SJCRH30 (cell line): ENCODE results near the gene TMEM131. TPM values are rescaled to one million over a fixed set of nuclear protein-coding genes. Genes with fewer than 3 reads are reported as not detected.
"Not testable (repeated sequence)": the region's sequence is repeated elsewhere in the genome, so short reads cannot be mapped to it uniquely, and the experiment has no call there.

Experiments
- DNase-seq, 2 experiments: peaks; one replicate each; pipeline ENCODE4 v3.0.0-alpha.2; 2015 to 2020
- H3K27ac ChIP-seq: fragments of 250-450 bp; sonication (Bioruptor Pico); 2 replicates; pipeline ENCODE4 v1.5.1; 2020; ENCODE audit warnings: mild to moderate bottlenecking, moderate library complexity
- H3K27me3 ChIP-seq: fragments of 250-450 bp; sonication (Bioruptor Pico); 2 replicates; pipeline ENCODE4 v1.5.1; 2020; ENCODE audit warnings: mild to moderate bottlenecking, moderate library complexity
- H3K36me3 ChIP-seq: fragments of 250-450 bp; sonication (Bioruptor Pico); 2 replicates; pipeline ENCODE4 v1.5.1; 2020; ENCODE audit warnings: mild to moderate bottlenecking, moderate library complexity
- H3K4me1 ChIP-seq: fragments of 250-450 bp; sonication (Bioruptor Pico); 2 replicates; pipeline ENCODE4 v1.5.1; 2020; ENCODE audit warnings: mild to moderate bottlenecking, moderate library complexity
- H3K4me3 ChIP-seq: fragments of 250-450 bp; sonication (Bioruptor Pico); 2 replicates; pipeline ENCODE4 v1.5.1; 2020; ENCODE audit warnings: mild to moderate bottlenecking, moderate library complexity
- H3K9me3 ChIP-seq: fragments of 250-450 bp; sonication (Bioruptor Pico); replicated peaks from 2 replicates; pipeline ENCODE4 v1.5.1; 2020; ENCODE audit warnings: mild to moderate bottlenecking, moderate library complexity
- total RNA-seq: library from RNA; depleted of rRNA; stranded (reverse); fragments of >200 nt; shearing (Covaris generic); gene quantifications from 2 replicates; pipeline ENCODE4 v1.2.3, GENCODE V29; 2014

TMEM131 gene
- total RNA-seq, 1 experiment from 2014 or later, result 29.7 TPM

DNA sequence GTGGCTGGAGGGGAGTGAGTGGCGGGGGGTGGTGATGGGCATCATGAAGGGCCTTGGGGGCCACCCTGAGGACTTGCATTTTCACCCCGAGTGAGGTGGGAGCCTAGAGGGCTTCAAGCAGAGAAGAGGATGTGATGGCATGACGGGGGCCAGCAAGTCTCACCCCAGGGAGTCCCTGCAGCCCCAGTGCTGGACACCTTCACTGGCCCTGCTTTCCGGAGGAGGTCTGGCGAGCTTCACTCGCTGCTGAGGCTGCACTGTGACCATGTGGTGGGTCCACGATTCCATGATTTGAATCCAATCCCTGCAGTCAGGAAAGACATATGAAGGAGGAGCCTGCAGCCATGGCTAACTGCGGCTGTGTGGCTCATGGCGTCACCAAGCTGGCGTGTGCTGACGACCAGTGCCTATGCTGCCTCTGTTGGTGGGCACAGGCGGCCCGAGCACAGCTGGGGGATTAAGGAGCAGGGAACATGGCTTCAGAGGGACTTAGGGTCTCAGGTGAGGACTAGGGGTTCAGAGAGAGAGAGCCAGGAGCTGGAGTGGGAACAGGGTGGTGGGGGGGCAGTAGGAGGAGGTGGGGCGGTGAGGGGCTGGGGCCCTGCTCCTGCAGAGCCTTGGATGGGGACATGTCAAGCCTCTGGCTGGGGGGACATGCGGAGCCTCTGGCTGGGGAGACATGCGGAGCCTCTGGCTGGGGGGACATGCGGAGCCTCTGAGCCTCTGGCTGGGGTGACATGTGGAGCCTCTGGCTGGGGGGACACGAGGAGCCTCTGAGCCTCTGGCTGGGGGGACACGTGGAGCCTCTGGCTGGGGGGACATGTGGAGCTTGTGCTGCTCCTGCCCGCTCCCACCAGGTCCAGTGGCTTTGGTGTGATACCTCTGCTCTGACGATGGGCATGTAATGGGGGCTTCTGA, 278.8 kb downstream of the TMEM131 start:
- Histone ChIP-seq H3K36me3 (no peaks in the 10 kb centered on the region), H3K4me3 (no peak overlapping the region), H3K27me3 (no peaks in the 10 kb centered on the region), H3K9me3 (no peaks in the 10 kb centered on the region), H3K27ac (no peak overlapping the region), H3K4me1 (peaks cover 7% of the 10 kb centered on the region; the same call in 1 of the 2 replicates)
- DNase-seq, result no peak

GRCh38 chr2:97715951-97716694, 279.6 kb downstream of the TMEM131 start:
- no peaks in the 10 kb centered on the region for H3K27me3 ChIP-seq
- DNase-seq, result no peak
- H3K4me1 ChIP-seq, result peaks cover 7% of the 10 kb centered on the region; the same call in 1 of the 2 replicates
- no peak overlapping the region for H3K27ac ChIP-seq
- H3K9me3 ChIP-seq, result no peaks in the 10 kb centered on the region
- H3K4me3 ChIP-seq, result no peak overlapping the region
- H3K36me3 ChIP-seq, result no peaks in the 10 kb centered on the region

DNA sequence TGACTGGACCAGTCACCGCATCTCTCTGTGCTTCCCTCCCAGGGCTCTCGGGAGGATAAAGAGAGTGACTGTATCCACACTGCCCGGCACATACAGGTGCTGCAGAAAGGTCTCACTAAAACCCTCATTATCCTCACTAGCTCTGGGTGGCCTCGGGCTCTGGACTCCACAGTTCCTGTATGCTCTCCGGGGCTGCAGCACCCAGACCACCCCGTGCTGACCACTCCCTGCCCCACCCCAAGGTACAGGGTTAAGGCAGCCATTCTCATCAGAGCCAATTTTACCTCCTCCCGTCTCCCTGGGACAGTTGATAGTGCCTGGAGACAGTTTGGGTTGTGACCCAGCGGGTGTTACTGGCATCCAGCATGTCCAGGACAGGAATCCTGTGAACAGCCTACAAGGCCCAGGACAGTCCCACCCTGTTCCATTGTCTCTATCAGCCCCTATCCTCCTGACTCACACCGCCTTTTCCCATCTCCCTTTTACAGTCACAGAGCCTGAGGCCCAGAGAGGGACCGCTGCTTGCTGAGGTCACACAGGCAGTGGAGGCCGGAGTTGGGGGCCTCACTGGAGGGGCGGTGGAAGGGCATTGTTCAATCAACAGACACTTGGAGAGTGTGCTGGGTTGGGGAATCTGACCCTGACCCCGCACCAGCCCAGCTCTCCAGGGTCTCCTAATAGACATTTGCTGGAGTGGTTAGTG, 280.6 kb downstream of the TMEM131 start:
- Histone ChIP-seq H3K9me3 (no peaks in the 10 kb centered on the region), H3K36me3 (no peaks in the 10 kb centered on the region), H3K27ac (no peak overlapping the region), H3K27me3 (no peaks in the 10 kb centered on the region), H3K4me3 (no peak overlapping the region), H3K4me1 (peaks cover 7% of the 10 kb centered on the region; the same call in 1 of the 2 replicates)
- DNase-seq, result no peak

- Histone ChIP-seq H3K27ac (no peak overlapping the region), H3K9me3 (no peaks in the 10 kb centered on the region), H3K36me3 (no peaks in the 10 kb centered on the region), H3K4me3 (no peak overlapping the region), H3K27me3 (no peaks in the 10 kb centered on the region), H3K4me1 (peaks cover 7% of the 10 kb centered on the region; the same call in 1 of the 2 replicates)
- DNase-seq, result no peak
These were observed 281.4 kb downstream of the TMEM131 start for GRCh38 chr2:97714084-97714949.

DNA sequence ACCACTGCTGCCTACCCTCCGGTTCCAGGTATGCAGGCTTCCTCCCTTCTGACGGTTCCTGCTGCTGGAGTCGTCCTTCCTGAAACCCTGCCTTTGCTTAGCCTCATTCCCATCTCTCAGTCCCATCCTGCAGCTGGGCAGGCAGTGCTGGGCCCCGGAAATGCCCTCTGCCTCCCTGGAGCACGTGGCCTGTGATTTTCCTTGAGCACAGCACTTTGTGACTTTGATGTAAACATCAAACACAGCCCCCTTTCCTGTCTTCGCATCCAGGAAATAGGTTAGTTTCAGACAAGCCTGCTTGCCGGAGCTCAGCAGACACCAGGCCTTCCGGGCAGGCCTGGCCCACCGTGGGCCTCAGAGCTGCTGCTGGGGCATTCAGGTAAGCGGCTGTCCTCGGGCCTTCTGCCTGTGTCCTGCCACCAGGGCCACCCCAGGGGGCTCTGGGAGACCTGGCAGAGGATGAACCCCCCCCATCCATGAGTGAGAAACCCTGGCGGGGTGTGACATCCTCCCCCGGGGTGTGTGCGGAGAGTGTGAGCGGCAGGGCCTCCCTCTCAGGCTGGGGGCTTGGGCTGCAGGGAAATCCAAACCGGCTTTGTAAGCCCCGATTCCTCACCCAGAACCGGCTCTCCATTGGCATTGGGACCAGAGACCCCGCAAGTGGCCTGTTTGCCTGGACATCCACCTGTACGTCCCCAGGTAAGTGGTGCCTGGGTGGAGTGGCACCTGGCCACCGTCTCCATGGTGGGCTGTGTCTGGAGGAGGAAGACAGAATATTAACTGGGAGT, 282.3 kb downstream of the TMEM131 start, which contains the start of gene ZAP70:
ZAP70 (plus strand) TSS at position 281 of the 788 bp plus-strand sequence. CDS start 10,461 bp downstream, outside the sequence.
- DNase-seq, result no peak
- Histone ChIP-seq H3K4me1 (peaks cover 7% of the 10 kb centered on the region; the same call in 1 of the 2 replicates), H3K9me3 (no peaks in the 10 kb centered on the region)

DNA sequence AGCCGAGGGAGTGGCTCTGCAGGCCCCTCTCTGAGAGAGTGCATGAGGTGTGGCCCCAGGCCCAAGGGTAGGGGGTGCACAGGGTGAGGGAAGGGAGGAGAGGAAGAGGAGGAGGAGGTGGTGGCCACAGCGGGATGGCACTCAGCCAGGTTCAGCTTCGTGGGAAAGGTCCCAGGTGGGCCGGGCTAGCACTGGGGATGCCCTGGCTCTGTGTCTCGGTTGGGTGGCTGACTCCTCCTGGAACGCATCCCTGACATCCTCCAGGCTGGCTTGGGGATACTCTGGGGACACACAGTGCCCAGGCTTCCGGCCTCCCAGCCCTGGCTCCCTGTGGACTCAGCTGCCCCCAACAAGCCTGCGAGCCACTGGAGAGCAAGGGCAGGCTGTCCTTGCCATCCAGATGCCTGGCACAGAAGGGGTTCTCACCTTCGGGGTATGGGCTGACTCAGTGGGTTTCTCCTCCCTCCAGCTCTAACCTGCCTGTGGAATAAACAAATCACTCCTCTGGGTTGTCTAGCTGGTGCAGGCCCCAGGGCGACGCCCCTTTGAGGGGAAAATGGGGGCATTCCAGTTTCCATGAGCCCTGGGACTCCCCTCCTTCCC, 283.0 kb downstream of the TMEM131 start:
- peaks cover 6% of the 10 kb centered on the region; the same call in 1 of the 2 replicates for H3K4me1 ChIP-seq

More for the DNA sequence above, 282.3 kb downstream of the TMEM131 start, which contains the start of gene ZAP70:
- Histone ChIP-seq H3K4me3 (no peak within 1 kb of the TSS), H3K27me3 (no peaks in the 10 kb centered on the region), H3K36me3 (no peaks in the 10 kb centered on the region), H3K27ac (no peak within 1 kb of the TSS)

GRCh38 chr2:97712175-97712574, 283.6 kb downstream of the TMEM131 start:
- not testable (repeated sequence) for H3K27me3 ChIP-seq, H3K4me1 ChIP-seq, H3K27ac ChIP-seq, H3K4me3 ChIP-seq, DNase-seq, H3K36me3 ChIP-seq, H3K9me3 ChIP-seq

More for the DNA sequence above, 283.0 kb downstream of the TMEM131 start:
- no peaks in the 10 kb centered on the region for H3K27me3 ChIP-seq
- no peaks in the 10 kb centered on the region for H3K36me3 ChIP-seq
- H3K9me3 ChIP-seq, result no peaks in the 10 kb centered on the region
- H3K27ac ChIP-seq, result no peak overlapping the region
- no peak for DNase-seq
- H3K4me3 ChIP-seq, result no peak overlapping the region

- Histone ChIP-seq H3K4me1 (no peaks in the 10 kb centered on the region), H3K27ac (no peak overlapping the region), H3K27me3 (no peaks in the 10 kb centered on the region), H3K9me3 (no peaks in the 10 kb centered on the region), H3K4me3 (no peak overlapping the region), H3K36me3 (no peaks in the 10 kb centered on the region)
- DNase-seq, result no peak
These were observed 284.4 kb downstream of the TMEM131 start for GRCh38 chr2:97711394-97711711.

DNA sequence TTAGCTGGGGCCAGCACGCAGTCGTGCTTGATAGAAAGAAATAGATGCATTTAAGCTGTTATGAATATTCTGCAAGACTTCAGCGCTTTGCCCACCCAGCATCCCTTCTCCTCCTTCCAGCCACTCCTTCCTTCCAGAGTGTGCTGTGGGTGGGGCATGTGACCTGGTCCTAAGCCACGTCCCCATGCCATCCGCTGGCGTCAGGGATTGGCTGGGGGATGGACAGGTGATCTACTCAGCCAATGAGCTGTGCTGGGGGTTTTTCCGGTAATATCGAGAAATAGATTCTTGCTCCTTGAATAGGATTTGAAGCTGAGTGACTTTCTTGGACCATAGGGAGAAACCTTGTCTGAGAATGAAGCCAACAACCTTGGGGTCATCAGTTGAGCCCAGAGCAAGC, 287.1 kb downstream of the TMEM131 start:
- Histone ChIP-seq H3K27ac (no peak overlapping the region), H3K36me3 (no peaks in the 10 kb centered on the region), H3K27me3 (no peaks in the 10 kb centered on the region), H3K9me3 (no peaks in the 10 kb centered on the region), H3K4me3 (no peak overlapping the region), H3K4me1 (no peaks in the 10 kb centered on the region)
- DNase-seq, result no peak

DNA sequence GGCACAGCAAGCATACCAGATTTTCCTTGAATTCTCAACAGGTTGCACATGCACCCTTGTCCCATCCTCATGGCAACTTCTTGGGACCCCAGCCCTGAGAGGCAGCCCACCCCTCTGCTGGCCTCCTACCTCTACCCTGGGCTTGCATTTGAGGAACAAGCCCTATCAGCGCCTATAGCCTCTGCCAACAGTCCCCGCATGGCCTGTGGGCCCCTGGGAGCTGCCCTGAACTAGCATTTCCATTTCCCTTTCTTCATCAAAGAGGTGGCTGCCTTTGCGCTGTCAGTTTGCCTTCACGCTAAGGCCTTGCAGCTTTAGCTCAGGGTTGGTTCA, 287.7 kb downstream of the TMEM131 start:
- DNase-seq, result no peak
- Histone ChIP-seq H3K27ac (no peak overlapping the region), H3K4me1 (no peaks in the 10 kb centered on the region), H3K9me3 (no peaks in the 10 kb centered on the region), H3K4me3 (no peak overlapping the region), H3K36me3 (no peaks in the 10 kb centered on the region), H3K27me3 (no peaks in the 10 kb centered on the region)

DNA sequence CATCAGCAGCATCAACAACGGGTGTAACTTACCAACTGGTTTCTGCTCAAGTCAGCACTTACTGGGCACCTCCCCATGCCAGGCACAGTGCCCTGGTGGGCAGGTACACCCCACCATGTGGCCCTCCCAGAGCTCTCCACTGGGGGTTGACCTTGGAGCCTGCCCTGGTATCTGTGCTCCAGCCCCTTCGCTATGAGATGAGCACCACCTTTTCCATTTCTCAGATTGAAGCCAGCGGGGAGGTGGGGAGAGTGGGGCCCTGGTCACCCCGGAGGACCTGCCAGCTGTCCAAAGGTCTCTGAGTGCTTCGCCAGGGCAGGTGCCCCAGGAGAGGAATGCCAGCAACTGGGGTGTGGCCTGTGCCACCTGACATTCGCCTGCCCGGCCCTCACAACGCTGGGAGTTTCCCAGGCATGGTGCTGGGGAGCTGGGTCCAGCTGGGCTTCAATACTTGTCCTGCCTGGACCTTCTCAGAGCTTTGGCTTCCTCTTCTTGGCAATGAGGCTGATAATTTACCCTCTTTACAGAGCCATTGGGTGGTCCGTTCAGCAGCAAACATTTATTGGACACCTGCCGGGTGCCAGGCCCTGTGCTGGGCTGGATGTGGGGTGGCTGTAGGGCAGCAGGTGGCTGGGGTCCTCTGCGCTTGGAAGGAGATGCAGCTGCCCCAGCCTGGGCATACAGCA, 288.2 kb downstream of the TMEM131 start:
- no peaks in the 10 kb centered on the region for H3K4me1 ChIP-seq
- no peak for DNase-seq
- H3K4me3 ChIP-seq, result no peak overlapping the region
- H3K27me3 ChIP-seq, result no peaks in the 10 kb centered on the region
- H3K27ac ChIP-seq, result no peak overlapping the region
- H3K9me3 ChIP-seq, result no peaks in the 10 kb centered on the region
- H3K36me3 ChIP-seq, result no peaks in the 10 kb centered on the region

GRCh38 chr2:97706708-97707345, 288.9 kb downstream of the TMEM131 start:
- no peak for DNase-seq
- no peaks in the 10 kb centered on the region; the same call in 1 of the 2 replicates for H3K4me1 ChIP-seq
- no peak overlapping the region for H3K4me3 ChIP-seq

More at GRCh38 chr2:97706708-97707345, 288.9 kb downstream of the TMEM131 start:
- H3K27me3 ChIP-seq, result no peaks in the 10 kb centered on the region
- H3K9me3 ChIP-seq, result no peaks in the 10 kb centered on the region
- H3K36me3 ChIP-seq, result no peaks in the 10 kb centered on the region
- no peak overlapping the region for H3K27ac ChIP-seq
